NCI-H2171 treated with DMSO at 0.1 percent for 48 hours (cell line): ENCODE data around the gene SNAPIN.
A peak's percentile ranks its signal among the peaks of the same experiment; 100 is the strongest.
"Not testable (repeated sequence)": the region's sequence is repeated elsewhere in the genome, so short reads cannot be mapped to it uniquely, and the experiment has no call there.

ENCODE experiments used
- DNase-seq: peaks from one replicate; lab custom pipeline; 2025; lab: John Stamatoyannopoulos, UW

Gene SNAPIN

DNA sequence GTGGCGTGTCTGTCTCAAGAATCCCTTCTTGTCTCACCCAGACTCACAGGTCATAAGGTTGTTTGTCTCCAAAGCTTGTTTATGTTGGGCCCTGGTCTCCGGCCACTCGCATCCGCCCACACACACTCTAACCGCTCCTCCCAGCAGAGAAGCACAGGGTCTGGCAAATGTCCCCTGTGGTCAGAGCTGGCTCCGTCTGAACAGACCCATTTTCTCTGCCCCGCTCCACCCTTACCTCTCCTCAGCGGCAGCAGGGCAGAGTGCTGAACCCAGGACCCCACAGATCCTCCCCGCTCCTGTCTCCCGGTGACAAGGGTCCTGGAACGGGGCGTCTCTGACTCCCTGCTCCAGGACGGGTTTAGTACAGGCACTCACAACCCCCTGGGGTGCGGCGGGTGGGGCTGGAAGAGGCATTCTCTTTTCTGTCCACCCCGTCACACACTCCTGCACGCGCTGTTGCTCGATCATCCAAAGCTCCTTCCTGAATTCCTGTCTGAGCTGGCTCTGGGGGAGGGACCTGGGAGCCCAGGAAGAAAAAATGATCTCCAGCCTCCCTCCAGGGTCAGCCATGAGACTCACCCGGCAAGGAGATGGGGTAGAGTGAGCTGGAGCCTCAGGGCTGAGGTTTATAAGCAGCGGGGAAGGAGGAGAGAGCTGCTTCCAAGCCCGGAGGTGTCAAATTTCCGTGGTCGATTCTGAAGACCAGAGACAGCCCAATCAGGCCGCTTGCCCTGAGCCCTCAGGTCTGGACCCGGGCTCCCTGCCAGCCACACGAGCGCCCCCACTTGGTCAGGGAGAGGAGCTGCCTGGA lies 31.4 kb upstream of the SNAPIN start, which contains the start of gene S100A13:
Gene S100A13, minus strand, starts transcription at position 602 of the 811 bp plus-strand sequence. CDS start 1,033 bp downstream, outside the sequence.
- peak; percentile 62 for DNase-seq

DNA sequence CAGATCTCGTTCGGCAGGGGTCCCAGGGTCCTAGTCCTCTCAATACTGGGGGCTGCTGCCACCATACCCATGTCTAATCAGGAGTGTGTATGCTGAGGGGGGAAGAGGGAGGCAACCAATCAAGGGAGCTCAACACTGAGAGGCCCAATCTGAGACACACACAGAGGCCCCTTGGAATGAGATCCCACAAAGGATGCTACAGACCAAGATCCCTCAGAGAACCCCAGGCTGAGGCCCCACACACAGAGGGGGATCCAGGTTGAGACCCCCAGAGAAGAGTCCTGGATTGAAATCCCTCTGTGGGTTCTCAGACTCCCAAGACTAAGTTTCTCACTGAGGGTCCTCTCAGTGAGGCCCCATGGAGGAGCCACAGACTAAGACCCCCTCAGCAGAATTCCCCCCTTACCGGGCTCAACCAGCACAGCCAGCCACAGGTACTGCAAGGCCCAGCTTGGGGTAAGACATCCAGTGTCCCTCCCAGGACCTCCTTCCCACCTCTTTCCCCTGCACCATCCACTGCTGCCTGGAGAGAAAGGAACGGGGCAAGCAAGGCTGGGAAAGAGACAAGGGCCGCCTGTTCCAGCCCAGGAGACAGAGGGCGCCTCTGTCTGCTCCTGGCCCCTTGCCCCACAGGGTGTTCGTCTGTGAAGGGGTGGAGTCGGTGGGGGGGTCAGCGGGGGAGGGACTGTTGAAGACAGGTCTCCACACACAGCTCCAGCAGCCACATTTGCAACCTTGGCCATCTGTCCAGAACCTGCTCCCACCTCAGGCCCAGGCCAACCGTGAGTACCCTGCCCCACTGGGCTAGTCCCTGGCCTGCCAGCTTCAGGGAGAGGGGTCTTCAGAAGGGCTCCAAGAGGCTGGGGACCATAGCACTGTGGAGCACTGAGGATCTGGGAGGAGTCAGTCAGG lies 30.5 kb upstream of the SNAPIN start, which contains the start of gene S100A1:
Gene S100A1, plus strand, starts transcription at position 720 of the 912 bp plus-strand sequence. CDS start 2,088 bp downstream, outside the sequence.
- DNase-seq: no peak

DNA sequence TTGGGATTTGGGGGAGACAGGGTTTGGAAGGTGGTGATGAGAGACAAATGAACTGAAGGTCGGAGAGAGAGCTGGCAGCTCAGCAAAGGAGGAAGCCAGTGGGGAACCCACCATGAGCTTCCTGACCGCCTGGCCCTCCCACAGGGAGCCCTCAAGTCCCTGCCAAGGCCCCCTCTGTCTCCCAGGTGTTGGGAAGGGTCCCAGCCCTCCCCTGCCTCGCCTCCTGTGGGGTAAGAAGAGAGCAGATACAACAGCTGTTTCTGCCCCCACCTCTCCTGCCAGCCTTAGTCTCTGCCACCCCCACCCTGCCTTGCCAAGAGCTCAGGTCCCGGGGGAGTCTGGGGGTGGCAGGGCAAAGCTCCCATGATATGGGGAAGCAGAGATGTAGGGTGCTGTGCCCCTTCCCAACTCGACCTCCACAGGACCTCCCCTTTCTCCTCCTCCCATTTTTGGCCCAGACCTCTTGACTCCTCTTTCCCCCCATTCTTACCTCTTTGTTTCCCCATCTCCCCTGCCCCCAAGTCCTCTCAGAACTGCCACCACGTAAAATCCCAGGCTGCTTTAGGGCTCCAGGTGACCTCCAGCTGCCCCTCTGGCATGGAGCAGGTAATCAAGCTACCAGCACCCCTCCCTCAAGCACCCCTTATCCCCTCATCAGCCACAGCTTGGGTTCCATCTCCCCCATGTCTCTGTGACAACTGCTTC lies 29.7 kb upstream of the SNAPIN start:
- no peak for DNase-seq

DNA sequence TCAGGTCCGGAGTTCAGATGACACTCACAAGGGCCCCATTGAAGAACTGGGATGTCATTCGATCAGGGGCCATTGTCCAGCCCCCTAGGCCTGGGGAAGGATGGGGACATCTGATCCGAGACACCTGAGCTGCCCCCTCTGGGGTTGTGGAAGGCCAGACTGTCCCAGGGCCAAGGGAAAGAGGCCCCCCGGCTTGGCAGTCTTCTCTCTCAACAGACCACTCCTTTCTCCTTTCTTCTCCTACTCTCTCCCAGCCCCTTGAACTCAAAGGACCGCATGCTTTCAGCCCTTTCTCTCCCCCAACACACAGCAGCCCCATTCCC lies 29.2 kb upstream of the SNAPIN start:
- DNase-seq: no peak

DNA sequence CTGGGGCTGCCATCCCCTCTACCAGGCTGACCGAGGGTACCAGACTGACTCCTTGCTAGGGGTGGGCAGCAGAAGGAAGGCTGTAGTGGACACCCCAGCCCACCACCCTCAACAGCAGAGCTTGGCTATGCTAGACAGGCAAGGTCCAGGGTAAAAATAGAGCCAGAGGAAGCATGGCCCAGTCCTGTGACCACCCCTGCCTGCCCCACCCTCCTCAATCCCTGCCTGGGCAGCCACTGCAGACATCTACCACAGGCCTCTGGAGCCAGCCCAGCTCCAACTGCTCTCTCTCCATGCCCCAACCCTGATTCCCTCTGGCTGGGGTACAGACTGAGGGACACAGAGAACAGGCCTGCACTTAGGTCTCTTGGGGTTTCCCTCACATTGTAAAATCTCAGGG lies 28.5 kb upstream of the SNAPIN start:
- DNase-seq: no peak

DNA sequence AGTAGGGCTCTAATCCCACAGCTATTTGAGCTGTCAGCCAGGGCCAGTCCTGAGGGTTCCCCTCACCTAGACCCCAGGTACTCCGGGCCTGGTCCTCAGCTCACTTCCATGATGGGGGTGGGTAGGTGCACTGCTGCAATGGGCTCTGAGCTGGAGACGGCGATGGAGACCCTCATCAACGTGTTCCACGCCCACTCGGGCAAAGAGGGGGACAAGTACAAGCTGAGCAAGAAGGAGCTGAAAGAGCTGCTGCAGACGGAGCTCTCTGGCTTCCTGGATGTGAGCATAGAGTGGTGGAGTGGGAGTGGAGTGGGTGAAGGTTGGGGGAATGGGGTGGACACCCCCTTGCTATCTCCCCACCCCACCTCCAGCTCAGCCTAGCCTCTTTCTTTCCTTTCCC lies 28.1 kb upstream of the SNAPIN start:
- no peak for DNase-seq

DNA sequence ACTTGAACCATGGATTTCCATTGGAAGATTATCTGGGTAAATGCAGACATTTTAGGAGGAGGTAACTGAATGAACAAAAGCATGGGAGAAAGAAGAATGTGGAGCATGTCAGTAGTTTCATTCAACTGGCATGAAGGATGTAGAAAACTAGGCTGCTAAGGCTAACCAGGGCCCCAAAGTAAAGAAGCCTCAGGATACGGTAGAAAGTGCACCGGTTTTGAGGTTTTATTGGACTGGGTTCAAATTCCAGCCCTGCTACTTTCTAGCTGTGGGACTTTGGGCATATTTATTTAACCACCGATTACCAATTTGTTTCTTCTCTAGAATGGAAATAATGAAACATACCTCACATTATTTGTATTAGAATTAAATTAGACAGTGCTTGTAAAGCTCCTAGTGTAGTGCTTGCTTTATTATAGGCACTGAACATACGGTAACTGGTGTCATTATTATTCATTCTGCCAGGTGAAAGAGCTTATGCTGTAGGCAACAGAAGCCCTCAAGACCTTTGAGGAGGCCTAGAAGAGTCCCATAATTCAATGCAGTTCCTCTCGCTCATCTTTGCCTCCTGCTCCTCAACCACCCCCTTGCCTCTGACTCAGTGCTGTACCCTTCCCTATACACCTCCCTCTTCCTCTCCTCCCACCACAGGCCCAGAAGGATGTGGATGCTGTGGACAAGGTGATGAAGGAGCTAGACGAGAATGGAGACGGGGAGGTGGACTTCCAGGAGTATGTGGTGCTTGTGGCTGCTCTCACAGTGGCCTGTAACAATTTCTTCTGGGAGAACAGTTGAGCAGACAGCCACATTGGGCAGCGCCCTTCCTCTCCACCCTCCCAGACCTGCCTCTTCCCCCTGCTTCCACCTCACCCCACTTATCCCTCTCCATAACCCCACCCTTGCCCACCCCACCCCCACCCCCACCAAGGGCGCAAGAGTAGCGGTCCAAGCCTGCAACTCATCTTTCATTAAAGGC lies 27.2 kb upstream of the SNAPIN start:
- no peak for DNase-seq

DNA sequence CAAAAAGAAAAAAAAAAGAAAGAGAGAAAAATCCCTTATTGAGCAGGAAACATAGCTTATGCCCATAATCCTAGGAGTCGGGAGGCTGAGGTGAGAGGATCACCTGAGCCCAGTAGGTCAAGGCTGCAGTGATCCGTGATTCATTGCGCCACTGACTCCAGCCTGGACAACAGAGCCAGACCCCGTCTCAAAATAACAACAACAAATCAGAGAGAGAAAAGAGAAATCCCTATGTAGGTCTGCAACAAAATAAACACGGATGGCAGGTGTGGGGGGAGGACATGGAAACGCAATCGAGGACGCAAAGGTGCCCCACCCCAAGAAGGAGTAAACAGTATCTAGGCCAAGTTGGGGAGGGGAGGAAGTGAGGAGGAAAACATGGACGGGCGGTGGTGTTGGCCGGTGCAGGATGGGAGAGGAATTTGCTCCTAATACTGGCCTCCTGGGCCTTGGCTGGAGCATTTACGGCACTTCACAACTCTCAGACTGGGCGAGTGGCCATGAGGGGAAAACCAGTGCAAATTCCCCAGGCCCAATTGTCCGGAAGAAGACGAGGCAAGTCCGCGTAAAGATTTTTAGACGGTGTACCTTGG lies 25.2 kb upstream of the SNAPIN start:
- no peak for DNase-seq

DNA sequence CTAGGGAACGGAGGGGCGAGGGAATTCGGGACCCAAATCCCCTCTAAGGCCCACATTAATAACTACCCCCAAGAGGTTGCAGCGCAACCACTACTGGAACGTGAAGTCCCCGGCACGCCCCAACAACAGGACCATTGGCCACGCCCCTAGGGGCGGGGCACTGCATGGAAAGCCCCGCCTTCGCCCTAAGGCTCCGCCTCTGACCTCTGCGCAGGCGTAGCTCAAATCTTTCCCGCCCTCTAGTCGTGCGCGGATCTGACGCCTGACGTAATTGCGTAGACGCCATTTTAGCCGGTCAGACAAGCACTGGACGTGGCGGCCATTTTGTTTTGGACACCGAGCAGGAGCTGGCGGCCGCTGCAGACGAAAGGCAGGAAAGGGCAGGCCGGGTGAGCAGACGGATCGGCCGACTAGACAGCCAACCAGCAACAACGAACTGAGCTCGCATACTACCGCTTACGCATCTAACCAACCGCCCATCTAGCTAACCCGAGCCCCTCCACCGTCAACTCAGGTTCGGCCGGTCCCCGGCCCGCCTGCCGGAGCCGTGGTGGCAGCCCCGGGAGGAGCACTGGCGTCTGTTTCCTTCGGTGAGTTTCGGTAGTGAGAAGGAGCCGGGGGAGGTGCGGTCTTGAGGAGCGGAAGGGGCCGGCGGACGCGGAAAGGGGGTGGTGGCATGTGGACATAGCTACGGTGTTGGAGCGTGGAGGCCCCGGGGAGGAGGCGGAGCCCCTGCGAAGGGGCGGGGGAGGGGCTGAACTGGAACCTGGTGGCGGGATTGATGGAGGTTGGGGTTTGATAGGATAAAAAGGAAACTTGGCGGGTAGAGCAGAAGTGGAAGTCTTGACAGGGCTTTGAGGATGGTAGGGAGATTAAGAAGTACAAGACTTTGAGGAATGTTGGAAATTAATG lies 24.5 kb upstream of the SNAPIN start, which contains the start of gene CHTOP:
Gene CHTOP, plus strand, starts transcription at position 313 of the 912 bp plus-strand sequence. CDS start 2,523 bp downstream, outside the sequence.
- peak; percentile 94 for DNase-seq

DNA sequence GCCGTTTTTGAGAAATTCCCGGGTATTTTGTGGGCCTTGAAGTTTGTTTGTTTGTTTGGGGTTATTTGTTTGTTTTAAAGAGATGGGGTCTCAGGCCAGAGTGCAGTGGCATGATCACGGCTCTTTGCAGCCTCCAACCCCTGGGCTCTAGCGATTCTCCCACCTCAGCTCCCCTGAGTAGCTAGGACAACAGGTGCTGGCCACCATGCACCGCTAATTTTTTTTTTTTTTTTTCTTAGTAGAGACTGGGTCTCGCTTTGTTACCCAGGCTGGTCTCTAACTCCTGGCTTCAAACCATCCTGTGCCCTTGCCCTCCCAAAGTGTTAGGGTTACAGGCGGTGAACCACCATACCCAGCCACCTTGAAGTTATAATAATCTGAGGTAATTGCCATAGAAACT lies 22.6 kb upstream of the SNAPIN start:
- no peak for DNase-seq

DNA sequence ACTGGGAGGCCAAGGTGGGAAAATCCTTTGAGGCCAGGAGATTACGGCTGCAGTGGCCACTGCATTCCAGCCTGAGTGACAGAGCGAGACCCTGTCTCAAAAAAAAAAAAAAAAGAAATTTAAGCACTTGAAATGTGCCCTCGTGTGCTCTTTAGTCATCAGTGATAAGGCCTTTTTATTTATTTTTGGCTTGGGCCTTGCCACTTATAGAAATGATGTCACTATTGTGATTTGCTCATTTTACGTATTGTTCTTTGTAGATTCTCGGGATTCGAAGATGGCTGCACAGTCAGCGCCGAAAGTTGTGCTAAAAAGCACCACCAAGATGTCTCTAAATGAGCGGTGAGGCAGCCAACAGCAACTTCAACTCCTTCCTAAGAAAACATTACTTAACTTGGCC lies 22.2 kb upstream of the SNAPIN start:
- no peak for DNase-seq

DNA sequence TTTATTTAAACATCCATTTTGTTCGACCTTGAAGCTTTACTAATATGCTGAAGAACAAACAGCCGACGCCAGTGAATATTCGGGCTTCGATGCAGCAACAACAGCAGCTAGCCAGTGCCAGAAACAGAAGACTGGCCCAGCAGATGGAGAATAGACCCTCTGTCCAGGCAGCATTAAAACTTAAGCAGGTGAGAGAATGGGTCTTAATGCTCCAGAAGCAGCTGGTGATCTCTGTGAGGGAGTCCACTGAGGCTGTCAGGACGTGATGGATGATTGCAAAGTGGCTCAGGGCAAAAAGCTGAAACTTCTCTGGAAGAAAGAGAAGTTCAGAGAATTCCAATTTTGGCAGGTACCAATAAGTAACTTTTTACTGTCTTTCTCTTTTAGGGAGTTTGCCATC lies 20.2 kb upstream of the SNAPIN start:
- DNase-seq: no peak

DNA sequence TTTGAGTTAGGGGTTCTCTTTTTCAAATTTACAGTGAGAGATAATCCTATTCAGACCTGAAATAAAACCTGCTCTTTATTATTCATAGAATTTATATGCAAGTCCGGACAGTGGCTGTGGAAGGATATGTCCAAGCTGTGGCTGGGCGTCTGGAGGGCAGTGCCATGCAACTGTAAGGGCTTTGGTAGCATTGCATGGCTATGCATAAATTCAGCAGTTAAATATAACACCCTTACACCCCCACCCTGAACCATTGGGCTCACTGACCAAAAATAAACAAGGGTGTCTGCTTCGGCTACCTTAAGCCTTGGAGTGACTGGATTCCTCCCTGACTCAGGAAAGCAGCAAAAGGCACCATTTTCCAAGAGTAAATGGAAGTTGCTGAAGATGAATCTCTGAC lies 19.2 kb upstream of the SNAPIN start:
- no peak for DNase-seq

DNA sequence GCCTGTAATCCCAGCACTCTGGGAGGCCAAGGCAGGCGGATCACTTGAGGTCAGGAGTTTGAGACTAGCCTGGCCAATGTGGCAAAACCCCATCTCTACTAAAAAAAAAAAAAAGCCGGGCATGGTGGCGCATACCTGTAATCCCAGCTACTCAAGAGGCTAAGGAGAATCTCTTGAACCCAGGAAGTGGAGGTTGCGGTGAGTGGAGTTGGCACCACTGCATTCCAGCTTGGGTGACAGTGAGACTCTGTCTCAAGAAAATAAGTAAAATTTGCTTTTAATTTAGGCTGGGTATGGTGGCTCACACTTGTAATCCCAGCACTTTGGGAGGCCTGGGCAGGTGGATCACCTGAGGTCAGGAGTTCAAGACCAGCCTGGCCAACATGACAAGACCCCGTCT lies 18.3 kb upstream of the SNAPIN start:
- DNase-seq: not testable (repeated sequence)

DNA sequence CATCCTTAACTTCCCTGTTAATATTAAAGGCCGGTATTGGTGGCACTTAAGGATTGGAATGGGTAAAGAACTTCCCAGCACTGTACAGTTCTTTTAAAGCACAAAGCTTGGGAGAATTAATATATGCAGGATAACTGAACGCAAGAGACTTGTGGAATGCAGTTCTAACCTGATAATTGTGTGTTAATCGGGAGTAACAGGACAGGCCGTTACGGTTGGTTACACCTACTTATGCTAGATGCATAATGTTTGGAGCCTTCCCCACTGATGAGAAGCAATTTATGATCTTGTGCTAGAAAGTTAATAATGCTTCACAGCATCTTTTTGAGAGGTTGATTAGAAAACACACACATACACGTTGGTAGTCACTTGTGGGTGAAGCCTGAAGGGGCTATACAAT lies 17.6 kb upstream of the SNAPIN start:
- DNase-seq: no peak

DNA sequence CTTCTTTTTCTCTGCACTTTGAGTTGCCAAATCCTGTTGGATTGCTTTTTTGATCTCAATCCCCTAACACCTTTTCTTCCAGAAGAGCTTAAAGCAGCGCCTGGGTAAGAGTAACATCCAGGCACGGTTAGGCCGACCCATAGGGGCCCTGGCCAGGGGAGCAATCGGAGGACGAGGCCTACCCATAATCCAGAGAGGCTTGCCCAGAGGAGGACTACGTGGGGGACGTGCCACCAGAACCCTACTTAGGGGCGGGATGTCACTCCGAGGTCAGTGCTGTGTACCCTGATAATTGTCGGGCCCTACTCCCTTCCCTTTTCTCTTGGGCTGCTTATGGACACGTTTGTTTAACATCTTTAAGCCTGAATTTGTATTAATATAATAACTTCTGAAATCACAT lies 16.3 kb upstream of the SNAPIN start:
- no peak for DNase-seq

DNA sequence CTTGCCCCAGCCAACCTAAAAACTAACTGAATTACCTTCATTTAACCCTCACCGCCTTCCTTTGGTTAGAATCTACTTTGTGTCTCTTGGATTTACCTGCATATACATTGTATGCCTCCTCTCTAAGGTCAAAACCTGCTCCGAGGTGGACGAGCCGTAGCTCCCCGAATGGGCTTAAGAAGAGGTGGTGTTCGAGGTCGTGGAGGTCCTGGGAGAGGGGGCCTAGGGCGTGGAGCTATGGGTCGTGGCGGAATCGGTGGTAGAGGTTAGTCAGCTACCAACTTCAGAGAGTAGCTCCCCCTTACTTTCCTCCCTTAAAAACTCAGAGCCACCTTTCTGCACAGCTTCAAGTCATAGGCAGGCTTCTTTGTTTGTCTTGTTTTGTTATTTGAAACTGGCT lies 15.4 kb upstream of the SNAPIN start:
- DNase-seq: no peak

DNA sequence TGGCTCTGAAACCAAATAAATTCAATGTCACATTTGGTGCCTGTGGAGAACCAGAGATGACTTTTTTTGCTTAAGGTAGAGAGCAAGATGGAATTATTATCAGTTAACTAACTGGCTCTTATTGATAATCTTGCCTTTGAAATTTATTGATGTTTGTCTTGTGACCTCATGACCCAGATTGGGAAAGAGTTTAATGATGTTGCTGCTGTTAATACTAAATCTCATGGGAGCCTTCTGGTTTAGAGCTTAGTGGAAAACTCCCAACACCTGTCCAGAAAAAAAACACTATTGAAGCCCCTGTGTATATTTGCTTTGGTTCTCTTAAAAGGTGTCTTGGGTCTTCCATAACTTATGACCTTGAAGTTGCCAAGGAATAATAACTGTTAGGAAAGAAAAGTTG lies 14.7 kb upstream of the SNAPIN start:
- no peak for DNase-seq

DNA sequence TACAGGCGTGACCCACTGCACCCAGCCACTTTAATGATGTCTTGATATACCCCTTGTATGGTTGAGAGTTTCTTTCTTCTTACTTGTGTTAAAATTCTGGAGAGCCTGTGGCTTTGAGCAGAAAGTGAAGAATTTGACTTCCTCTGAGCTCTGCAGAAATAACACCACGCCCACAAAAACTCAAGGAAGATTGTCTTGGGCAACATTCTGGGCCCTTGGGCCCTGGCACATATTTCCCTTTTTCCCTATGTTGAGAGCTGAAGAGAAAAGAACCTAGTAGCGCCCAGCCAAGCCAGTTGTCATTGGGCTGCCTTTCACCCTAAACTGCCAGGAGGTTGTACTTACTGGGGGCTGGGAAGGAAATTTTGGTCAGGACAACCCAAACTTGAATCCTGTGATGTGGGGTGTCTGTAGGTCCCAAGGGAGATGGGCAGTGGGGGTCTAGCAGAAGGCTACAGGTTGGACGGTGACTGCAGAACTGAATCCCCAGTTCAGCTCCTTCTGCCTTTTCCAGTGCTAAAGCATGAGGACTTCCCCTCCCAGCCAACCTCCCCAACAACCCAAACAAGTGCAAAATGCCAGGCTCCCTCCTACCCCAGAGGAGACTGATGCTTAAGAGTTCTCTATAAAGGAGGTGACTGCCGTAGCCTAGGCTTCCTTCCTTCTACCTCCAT lies 11.7 kb upstream of the SNAPIN start:
- no peak for DNase-seq
